DMS79 (cell line): ENCODE results near the gene RPSA.
"Not testable (repeated sequence)": the region's sequence is repeated elsewhere in the genome, so short reads cannot be mapped to it uniquely, and the experiment has no call there.

Source experiments
- DNase-seq: peaks from one replicate; lab custom pipeline; 2025; lab: John Stamatoyannopoulos, UW

The RPSA gene

DNA sequence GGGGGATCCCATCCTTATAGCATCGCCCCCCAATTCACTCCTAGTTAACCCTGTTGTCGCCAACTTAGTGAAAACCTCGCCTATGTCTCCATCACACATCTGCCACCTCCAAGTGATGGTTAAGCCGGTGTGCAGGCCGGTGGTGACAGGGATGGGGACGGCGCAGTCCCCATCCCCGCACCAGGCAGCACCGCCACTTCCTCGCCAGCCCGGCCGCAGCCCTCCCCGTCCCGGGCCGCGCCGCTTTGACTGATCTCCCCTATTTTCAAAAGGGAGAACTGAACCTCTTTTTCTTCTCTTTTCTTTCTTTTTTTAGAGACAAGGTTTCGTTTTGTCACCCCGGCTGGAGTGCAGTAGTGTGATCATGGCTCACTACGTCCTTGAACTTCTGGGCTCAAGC, 49.6 kb downstream of the RPSA start:
- no peak for DNase-seq

DNA sequence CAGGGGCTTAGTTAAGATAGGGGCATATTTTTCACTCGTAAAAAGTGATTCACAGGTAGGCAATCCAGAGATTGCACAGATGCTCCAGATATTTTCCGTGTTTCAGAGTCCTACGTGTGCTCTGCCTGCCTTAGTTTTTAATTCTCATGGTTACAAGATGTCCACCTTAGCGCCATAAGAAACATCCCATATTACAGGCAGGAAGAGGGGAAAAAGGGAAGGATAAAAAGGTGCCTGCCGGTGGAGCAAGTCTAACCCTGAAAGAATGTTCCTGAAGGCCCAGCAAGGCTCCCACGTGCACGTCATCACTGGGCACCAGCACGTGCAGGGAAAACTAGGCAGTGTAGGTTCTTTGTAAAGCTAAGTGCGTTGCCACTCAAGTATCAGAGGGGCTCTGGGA, 50.8 kb downstream of the RPSA start:
- DNase-seq = no peak

DNA sequence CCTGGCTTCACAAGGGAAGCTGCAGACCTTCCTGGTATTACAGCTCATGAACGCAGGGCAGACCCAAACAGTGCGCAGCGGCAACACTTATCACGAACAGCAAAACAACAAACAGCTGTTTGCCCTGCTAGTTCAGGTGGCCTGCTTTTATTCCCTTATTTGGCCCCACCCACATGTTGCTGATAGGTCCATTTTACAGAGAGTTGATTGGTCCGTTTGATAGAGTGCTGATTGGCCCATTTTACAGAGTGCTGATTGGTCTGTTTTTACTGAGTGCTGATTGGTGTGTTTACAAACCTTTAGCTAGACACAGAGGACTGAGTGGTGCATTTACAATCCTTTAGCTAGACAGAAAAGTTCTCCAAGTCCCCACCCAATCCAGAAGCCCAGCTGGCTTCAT, 52.1 kb downstream of the RPSA start:
- not testable (repeated sequence) for DNase-seq

DNA sequence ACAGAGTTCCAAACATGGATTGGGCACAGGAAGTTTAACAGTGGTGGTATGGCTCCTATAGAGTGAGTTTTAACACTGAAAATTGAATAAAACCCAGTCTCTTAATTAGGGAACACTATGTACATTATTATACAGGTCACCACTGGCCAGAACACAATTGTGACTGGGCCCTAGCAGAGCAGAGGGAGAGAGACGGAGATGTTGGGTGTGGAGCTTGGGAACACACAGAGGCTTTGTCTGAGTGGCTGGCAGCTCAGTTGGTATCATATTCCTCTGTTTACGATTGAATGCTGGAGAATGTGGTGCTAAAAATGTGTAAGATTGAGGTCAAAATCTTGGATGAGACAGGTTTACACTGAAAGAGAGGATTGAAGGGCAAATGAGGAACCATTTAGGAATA, 54.2 kb downstream of the RPSA start:
- no peak for DNase-seq
